Skin epidermis (tissue), 12 donors: ENCODE measurements around the gene IGSF3.

Experiments used
- H3K27ac ChIP-seq, 21 experiments: fragments of 200-600 bp; sonication (generic) in 11 of 21; one replicate each; pipeline ENCODE4 v1.5.0; 2020; ENCODE audit warnings: mild to moderate bottlenecking in 3 of 21, inconsistent platforms in 2 of 21, moderate library complexity in 2 of 21
- H3K4me3 ChIP-seq, 7 experiments: fragments of 200-600 bp; sonication (generic) in 2 of 7; one replicate each; pipeline ENCODE4 v1.5.0; 2020; ENCODE audit warnings: inconsistent platforms in 2 of 7, mild to moderate bottlenecking in 2 of 7, moderate library complexity in 1 of 7

The IGSF3 gene

DNA sequence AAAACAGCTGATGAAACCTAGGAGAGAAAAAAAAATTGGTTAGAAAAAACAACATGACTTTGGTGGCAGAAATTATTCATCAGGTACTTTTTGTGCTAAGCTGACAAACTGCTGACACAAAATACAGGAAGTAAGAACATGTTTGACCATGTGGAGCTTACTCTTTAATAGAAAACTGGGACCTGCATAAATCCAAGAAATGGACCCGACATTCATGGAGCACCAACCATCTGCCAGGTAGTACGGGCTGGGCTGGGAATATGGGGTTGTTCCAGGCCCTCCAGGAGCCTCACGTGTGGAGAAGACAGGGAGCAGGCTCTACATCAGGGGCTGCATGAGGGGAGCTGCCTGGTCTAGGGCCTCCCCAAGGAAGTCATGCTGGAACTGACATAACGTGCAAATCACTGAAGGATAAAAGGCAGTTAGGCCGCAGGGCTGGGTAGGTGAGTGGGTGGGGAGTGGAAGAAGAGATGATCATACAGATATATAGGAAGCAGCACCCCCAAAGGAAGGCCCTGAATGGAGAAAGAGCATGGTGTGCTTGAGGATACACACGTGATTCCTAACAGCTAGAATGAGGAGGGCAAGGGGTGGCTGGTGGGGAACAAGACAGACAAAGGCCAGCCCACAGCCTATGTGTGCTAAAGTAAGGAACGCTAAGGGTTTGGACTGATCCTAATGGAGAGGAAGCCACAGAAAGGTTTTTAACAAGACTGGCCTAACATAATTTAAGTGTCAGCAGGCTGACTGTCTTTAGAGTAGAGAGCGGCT is 122.8 kb downstream of the IGSF3 start:
- Histone ChIP-seq H3K27ac (peak overlapping the region in 6 of 21 experiments; percentile 14 to 71 (median 26)), H3K4me3 (no peak overlapping the region)

DNA sequence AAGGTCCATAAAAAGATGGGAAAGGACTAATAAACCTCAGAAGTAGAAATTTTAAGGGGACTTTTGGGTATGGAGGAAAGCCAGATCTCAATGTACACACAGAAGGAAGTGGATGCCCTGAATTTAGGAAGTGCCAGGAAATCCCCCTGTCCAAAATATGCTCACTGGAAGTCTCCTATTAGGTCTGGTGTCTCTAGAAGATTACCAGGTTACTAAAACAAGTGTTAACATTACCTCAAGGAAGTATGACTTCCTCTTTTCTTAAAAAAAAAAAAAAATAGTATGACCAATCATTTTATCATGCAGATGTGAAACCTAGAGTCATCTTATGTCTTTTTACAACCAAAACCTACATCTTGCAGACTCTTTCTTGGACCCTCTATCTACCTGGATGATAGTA is 127.4 kb downstream of the IGSF3 start:
- H3K4me3 ChIP-seq = no peak overlapping the region
- H3K27ac ChIP-seq = peak overlapping the region in 4 of 21 experiments; percentile 7 to 48 (median 34)

DNA sequence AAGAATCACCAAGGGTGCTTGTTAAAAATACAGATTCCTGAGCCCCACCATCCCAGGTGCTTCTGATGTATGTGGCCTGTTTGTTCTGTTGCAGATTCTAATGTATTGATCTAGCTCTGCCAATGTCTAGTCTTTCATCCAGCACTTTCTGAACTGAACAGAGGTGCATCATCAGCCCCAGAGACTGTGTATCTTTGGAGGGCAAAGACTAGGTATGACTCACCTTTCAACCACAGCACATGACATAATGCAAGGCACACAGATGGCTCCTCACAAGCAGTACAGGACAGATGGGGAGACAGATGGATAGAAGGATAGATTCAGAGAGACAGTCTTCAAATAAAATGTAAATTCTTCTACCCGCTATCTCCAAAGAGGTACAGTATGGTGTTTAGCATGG is 129.0 kb downstream of the IGSF3 start:
- H3K4me3 ChIP-seq = no peak overlapping the region
- peak overlapping the region in 8 of 21 experiments; percentile 8 to 58 (median 50) for H3K27ac ChIP-seq

DNA sequence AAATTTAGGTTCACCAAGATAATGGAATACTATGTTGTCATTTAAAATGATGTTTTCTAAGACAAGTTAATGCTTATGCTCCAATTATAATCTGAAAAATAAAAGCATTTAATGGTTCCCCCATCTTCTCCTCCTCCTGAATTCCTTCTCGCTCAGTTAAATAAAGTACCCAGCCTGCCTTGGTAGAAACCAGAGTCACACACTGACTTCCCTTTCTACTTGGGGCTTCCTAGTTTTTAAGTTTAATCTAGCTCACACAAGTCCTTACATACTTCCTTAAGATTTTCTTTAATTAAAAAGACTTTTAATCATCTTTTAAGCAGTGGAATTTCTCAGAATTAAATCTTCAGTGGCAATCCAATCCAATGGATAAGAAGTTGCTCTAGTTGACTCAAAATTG is 129.6 kb downstream of the IGSF3 start:
- H3K27ac ChIP-seq = peak overlapping the region in 8 of 21 experiments; percentile 8 to 58 (median 50)
- H3K4me3 ChIP-seq = no peak overlapping the region

DNA sequence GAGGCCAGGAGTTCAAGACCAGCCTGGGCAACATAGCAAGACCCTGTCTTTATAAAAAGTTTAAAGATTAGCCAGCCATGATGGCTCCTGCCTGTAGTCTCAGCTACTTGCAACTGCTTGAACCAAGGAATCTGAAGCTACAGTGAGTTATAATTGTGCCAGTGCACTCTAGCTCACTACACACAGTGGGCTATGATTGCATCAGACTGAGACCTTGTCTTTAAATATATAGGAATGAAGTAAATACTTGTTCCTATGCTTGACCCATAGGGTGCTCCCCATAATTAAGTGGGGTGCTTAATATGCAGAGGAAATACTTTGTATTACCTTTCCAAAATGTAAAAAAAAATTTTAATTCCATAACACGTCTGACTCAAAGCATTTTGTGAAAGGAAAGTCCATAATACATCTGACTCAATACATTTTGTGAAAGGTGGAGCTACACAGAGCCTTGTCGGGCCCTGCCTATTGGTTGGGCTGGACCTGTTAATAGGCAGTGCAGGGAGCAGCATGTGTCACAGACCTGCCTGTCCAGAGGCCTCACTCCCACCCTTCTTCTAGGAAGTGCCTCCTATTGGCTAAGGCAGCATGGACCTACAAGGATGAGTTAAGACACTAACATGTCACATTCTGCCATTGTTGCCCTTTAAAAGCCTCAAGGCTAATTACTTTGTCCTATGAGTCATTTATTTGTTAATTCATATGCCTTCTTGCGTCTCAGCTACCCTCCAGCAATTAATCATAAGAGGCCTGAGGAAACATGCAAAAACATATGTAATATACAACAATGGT is 130.3 kb downstream of the IGSF3 start:
- Histone ChIP-seq H3K4me3 (no peak overlapping the region), H3K27ac (peak overlapping the region in 5 of 21 experiments; percentile 20 to 49 (median 32))

DNA sequence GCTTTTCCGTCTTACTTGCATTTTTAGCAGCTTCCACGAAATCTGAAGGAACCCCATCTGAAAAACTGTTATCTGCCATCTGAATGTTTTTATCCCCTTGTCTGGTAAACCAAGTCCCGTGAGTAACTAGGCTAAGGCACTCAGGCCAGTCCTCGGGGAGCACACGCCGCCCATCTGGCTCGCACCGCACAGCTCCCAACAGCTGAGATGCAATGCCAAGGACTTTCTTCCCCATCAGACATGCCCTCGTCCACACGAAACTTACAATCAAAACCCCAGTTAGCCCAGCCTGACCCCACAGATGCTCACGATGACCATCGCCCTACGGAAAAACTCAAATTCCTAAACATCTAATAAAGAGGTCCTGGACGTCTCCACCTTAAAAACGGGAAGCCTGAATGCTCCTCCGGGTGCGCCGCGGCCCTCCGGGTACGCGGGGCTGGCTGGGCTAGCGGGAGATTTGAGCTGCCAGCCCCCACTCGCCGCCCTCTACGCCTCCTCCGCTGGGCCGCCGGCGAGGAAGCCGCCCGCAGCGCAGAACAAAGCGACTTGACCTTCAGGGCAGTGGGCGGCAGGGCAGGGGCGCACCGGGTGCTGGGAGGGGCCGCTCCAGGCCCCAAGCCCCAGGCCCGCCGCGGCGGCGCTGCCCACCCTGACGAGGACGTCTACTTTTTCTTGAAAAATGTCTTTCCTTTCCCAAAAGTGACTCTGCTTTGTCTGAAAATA is 133.4 kb downstream of the IGSF3 start:
- H3K27ac ChIP-seq = no peak overlapping the region
- no peak overlapping the region for H3K4me3 ChIP-seq

DNA sequence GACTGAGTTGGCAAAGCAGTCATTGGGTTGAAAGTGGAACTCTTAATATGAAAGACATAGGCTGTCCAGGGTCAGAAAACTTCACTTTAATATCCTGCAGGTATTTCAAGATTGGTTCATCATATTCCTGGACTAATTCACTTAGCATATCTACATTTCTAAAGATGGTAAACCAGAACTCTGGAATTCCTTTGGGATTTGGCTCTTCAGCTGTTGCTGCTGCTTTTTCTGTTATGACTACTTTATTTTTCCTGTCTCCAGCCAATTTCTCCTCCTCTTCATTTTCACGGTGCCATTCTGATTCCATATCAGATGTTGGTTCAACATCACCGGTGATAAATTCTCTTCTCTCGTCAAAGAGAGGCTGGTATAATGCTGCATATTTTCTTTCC is 134.1 kb downstream of the IGSF3 start:
- no peak overlapping the region for H3K4me3 ChIP-seq
- H3K27ac ChIP-seq = no peak overlapping the region

DNA sequence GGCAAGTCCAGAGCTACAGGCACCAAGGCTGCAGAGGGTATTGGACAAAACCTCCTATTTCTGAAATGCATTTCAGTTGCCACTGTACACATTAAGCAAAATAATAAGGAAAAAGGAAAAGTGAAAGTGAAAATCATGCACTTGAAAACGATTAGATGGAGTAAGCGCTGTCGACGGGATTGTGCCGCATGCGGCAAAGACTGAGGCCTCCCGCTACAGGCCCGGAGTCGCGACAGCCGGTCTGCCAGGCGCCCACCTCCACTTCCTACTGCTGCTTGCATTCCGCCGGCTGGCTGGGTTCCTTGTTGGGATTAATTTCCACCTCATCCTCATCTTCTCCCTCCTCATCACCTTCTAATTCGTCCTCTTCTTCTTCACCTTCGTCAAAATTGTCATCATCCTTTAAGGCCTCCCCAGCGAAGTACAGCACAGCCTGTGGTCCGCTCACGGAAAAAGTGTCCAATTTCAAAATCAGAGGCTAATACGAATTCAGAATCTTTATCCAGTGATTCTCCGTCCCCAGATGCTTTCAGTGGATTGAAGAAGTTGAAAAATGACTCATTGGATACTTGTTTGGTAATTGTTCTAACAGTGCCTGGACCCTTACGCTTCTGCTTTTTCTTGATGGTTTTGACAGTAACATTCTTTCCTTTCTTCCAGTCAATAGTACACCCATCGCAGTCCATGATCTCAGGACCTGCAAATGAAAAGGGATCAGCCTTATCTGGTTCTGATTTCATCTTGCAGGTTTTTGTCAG is 134.7 kb downstream of the IGSF3 start:
- H3K4me3 ChIP-seq = no peak overlapping the region
- no peak overlapping the region for H3K27ac ChIP-seq

DNA sequence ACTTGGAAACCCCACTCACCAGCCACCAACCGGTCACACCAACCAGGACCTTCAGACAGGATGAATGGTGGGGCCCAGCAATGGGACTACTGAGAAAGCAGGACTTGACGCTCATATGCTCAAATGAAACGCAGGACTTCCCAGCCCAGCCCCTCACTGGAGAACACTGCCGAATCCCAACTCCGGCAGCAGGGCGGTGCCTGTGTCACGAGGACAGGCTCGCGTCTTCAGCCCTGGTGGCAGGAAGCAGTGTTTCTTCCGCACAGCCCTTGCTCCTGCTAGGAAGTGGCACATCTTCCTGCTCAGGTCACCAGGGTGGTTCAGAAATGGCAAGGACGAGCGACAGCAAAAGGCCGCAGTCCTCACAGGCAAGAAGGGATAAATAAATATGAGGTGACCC is 135.6 kb downstream of the IGSF3 start:
- Histone ChIP-seq H3K4me3 (no peak overlapping the region), H3K27ac (no peak overlapping the region)

DNA sequence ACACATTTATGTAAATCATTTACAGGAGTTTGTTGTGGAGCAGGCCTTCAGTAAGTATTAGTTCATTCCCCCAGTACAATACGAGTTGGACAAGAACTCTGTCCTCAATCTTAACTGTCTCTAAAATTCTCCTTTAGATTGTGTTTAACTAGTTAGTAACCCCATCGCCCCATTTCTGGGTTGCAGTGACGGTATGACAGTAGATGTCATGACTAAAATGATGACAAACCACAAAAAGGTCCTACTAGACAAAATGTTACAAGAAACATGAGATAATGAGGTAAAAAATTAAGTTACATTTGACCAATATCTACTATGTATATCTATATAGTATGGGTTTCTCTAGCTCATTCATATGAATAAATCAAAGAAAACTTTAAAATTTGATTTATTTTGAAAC is 137.9 kb downstream of the IGSF3 start:
- H3K27ac ChIP-seq = no peak overlapping the region

DNA sequence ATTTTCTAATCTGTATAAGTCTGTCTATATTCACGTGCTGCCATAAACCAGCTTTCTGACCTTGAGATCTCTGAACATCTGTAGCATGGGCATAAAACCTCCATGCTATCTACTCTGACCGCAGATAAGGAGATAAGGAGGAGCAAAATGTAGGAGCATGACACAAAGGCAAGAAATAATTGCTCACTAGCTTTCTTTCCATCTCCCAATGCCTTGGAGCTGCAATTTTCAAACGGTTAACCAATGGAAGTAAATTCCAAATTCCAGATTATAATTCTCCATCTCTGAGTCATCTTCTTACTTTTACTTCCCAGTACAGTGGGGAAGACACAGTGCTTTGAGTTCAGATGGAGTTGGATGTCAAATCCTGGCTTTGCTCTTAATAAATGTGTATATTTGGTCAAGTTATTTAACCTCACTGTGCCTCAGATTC is 138.3 kb downstream of the IGSF3 start:
- Histone ChIP-seq H3K4me3 (no peak overlapping the region), H3K27ac (no peak overlapping the region)

More for the DNA sequence above, 137.9 kb downstream of the IGSF3 start:
- no peak overlapping the region for H3K4me3 ChIP-seq

DNA sequence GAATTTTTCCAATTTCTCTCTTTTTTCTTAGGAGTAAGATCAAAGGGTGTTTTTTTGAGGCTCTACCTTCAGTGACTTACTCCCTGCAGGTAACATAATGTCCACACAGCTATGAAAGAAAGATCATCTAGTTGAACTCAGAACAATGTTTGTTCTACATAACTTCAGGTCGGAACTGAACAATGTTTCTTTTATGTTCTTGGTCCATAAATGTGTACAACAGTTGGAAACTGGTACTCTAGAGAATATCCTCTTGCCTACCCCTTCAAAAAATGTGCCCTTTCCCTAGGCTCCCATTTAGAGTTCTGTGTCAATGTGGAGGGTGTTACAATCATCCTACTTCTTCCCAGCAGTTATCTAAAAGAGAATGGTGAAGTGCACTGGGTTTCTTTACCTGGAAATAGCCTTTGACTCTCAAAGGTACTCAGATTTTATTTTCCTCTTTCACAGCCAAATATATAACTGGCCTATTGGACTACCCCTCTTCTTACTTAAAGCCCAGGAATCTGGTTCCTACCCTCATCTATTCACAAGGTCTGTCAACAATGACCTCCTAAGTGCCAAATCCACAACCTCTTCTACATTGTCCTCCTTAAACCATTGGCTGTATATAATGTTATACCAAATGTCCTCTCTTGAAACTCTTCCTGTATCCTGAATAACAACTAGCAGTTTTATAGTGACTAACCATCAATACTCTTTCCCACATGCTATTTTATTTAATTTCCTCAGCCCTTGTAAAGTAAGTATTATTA is 139.0 kb downstream of the IGSF3 start:
- Histone ChIP-seq H3K4me3 (no peak overlapping the region), H3K27ac (no peak overlapping the region)

DNA sequence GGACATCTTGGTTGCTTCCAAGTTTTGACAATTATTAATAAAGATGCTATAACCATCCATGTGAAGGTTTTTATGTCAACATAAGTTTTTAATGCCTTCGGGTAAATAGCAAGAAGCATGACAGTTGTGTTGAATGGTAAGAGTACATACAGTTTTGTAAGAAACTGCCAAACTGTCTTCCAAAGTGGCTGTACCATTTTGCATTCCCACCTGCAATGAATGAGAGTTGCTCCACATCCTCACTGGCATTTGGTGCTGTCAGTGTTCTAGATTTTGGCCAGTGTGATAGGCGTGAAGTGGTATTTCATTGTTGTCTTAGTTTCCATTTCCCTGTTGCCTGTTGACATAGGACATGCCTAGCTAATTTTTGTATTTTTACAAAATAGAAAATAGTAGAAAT is 142.1 kb downstream of the IGSF3 start:
- no peak overlapping the region for H3K27ac ChIP-seq
- no peak overlapping the region for H3K4me3 ChIP-seq
